Measurements from ENCODE around the gene PEAK3.

The PEAK3 gene

GRCh38 chr19:2269244-2270156, 12.5 kb downstream of the PEAK3 start:
- in situ Hi-C loops (cut with MboI; ENCODE audit: low sequenced_read_pairs, unreplicated experiment): no loop called here
- DNase-seq (ENCODE audit: low spot score): peak; percentile 100
- TF ChIP-seq CTCF (IDR thresholded peaks at IDR 0.05; ENCODE audit: borderline replicate concordance, control extremely low read depth, extremely low read depth, insufficient read depth, missing control alignments): no peak

- in situ Hi-C loops (cut with MboI; ENCODE audit: low sequenced_read_pairs, unreplicated experiment): no loop called here
- TF ChIP-seq CTCF (IDR thresholded peaks at IDR 0.05; ENCODE audit: borderline replicate concordance, control extremely low read depth, extremely low read depth, insufficient read depth, missing control alignments): no peak
- no peak for DNase-seq (ENCODE audit: low spot score)
Observed at GRCh38 chr19:2268861-2269243, 13.1 kb downstream of the PEAK3 start.

DNA sequence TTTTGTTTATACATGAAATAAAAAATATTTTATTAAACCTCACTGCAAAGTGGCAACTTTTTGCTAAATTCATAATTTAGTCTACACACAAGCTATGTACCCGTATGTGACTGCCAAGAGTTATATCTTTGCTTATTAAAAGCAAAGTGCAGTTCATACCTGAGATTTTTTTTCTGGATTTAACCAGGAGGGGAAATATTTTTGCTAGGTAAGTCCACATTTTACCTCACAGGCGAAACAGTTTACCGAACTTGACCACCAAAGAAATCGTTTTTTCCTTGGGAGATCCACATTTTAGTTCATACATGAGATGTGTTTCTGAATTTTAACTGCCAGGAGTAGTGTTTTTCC, 13.5 kb downstream of the PEAK3 start:
- in situ Hi-C loops (cut with MboI; ENCODE audit: low sequenced_read_pairs, unreplicated experiment): no loop called here
- no peak for TF ChIP-seq CTCF (IDR thresholded peaks at IDR 0.05; ENCODE audit: borderline replicate concordance, control extremely low read depth, extremely low read depth, insufficient read depth, missing control alignments)

GRCh38 chr19:2266183-2266993, 15.6 kb downstream of the PEAK3 start:
- peak; percentile 78 for DNase-seq (ENCODE audit: low spot score)
- no peak for TF ChIP-seq CTCF (IDR thresholded peaks at IDR 0.05; ENCODE audit: borderline replicate concordance, control extremely low read depth, extremely low read depth, insufficient read depth, missing control alignments)

More for the DNA sequence above, 13.5 kb downstream of the PEAK3 start:
- no peak for DNase-seq (ENCODE audit: low spot score)

GRCh38 chr19:2261438-2262172, 20.4 kb downstream of the PEAK3 start:
- DNase-seq (ENCODE audit: low spot score): no peak
- in situ Hi-C loops (cut with MboI; ENCODE audit: low sequenced_read_pairs, unreplicated experiment): no loop called here
- TF ChIP-seq CTCF (IDR thresholded peaks at IDR 0.05; ENCODE audit: borderline replicate concordance, control extremely low read depth, extremely low read depth, insufficient read depth, missing control alignments): peak; percentile 61

More at GRCh38 chr19:2266183-2266993, 15.6 kb downstream of the PEAK3 start:
- in situ Hi-C loops (cut with MboI; ENCODE audit: low sequenced_read_pairs, unreplicated experiment): no loop called here

DNA sequence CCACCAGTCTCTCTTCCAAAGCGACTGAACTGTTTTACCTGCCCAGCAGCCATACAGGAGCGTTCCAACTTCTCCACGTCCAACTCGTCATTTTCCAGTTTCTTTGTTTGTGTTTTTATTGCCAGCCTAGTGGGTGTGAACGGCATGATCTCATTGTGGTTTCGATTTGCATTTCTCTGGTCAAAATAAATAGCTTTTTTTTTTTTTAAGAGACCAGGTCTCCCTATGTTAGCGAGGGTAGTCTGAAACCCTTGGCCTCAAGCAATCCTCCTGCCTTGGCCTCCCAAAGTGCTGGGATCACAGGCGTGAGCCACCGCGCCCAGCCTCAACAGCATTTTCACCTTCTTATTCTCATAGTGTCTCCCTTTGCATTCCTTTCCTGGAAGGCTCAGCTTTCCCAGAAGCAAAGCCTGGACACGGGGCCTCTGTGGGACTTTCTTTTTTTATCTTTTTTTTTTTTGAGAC, 21.6 kb downstream of the PEAK3 start:
- DNase-seq (ENCODE audit: low spot score): no peak
- no peak for TF ChIP-seq CTCF (IDR thresholded peaks at IDR 0.05; ENCODE audit: borderline replicate concordance, control extremely low read depth, extremely low read depth, insufficient read depth, missing control alignments)
- in situ Hi-C loops (cut with MboI; ENCODE audit: low sequenced_read_pairs, unreplicated experiment): no loop called here

All from GM13976 (cell line).